A673 (cell line): ENCODE measurements around the gene PALD1. TPM values are rescaled to one million over a fixed set of nuclear protein-coding genes. Genes with fewer than 3 reads are reported as not detected.

ENCODE experiments used
- BruUV-seq: library from RNA; stranded (reverse); fragments of 400-500 nt; replicated peaks from 2 replicates; lab custom pipeline; 2021; lab: Mats Ljungman, UMichigan
- CTCF ChIA-PET: fragments of 300-600 bp; sonication (Branson Sonifier 250); formaldehyde crosslinking; loops from one replicate; lab custom pipeline; 2022; ENCODE audit warnings: antibody characterized with exemption; lab: Charles Lee
- POLR2A ChIA-PET: fragments of 300-600 bp; sonication (Branson Sonifier 250); formaldehyde crosslinking; loops from one replicate; lab custom pipeline; 2022; ENCODE audit warnings: antibody characterized with exemption; ENCODE audit not compliant: low non-redundant PET; lab: Charles Lee
- DNase-seq: peaks from one replicate; pipeline ENCODE4 v3.0.0-alpha.2; 2015; ENCODE audit warnings: low spot score
- H3K27ac ChIP-seq: fragments of 200-600 bp; sonication (generic); 2 replicates; pipeline ENCODE4 v1.5.1; 2016; ENCODE audit warnings: mixed run types, low read depth, mild to moderate bottlenecking, mixed read lengths, antibody characterized with exemption, low read length; ENCODE audit not compliant: poor library complexity, severe bottlenecking
- H3K27me3 ChIP-seq: fragments of 200-600 bp; sonication (generic); replicated peaks from 2 replicates; pipeline ENCODE4 v1.6.1; 2017; ENCODE audit warnings: mixed run types, low read depth, mild to moderate bottlenecking, mixed read lengths, antibody characterized with exemption, low read length; ENCODE audit not compliant: insufficient read depth, poor library complexity
- H3K36me3 ChIP-seq: fragments of 200-600 bp; sonication (generic); 2 replicates; pipeline ENCODE4 v1.6.1; 2016; ENCODE audit warnings: mixed run types, mild to moderate bottlenecking, mixed read lengths, antibody characterized with exemption, low read length; ENCODE audit not compliant: insufficient read depth, poor library complexity, severe bottlenecking
- H3K4me1 ChIP-seq: fragments of 200-600 bp; sonication (generic); 2 replicates; pipeline ENCODE4 v1.6.1; 2017; ENCODE audit warnings: mixed run types, mild to moderate bottlenecking, mixed read lengths, antibody characterized with exemption, low read length; ENCODE audit not compliant: insufficient read depth, poor library complexity, severe bottlenecking
- H3K4me3 ChIP-seq: fragments of 200-600 bp; sonication (generic); 2 replicates; pipeline ENCODE4 v1.5.1; 2016; ENCODE audit warnings: low read depth, mixed run types, mild to moderate bottlenecking, mixed read lengths, low read length; ENCODE audit not compliant: poor library complexity, severe bottlenecking
- H3K9me3 ChIP-seq: fragments of 200-600 bp; sonication (generic); 2 replicates; pipeline ENCODE4 v1.6.1; 2016; ENCODE audit warnings: mixed run types, low read depth, mild to moderate bottlenecking, mixed read lengths, antibody characterized with exemption, low read length; ENCODE audit not compliant: poor library complexity, severe bottlenecking
- CTCF ChIP-seq: fragments of 300-800, 200-600 bp; sonication (generic); conservative IDR thresholded peaks from 2 replicates; pipeline ENCODE4 v1.5.1; 2017; ENCODE audit warnings: low read depth, mild to moderate bottlenecking, antibody characterized with exemption, low read length, moderate library complexity, mixed read lengths
- EZH2 ChIP-seq: fragments of 200-600 bp; sonication (generic); IDR thresholded peaks from 2 replicates; pipeline ENCODE4 v1.6.1; 2017; ENCODE audit warnings: borderline replicate concordance, low read depth, mild to moderate bottlenecking, mixed read lengths, antibody characterized with exemption, low read length; ENCODE audit not compliant: poor library complexity, severe bottlenecking
- intact Hi-C: fragments of 100-400 bp; cut with micrococcal nuclease; formaldehyde crosslinking; loops from one replicate; pipeline ENCODE4 v1.10.0; 2022; ENCODE audit not compliant: unreplicated experiment
- total RNA-seq: library from RNA; stranded (reverse); gene quantifications from 2 replicates; pipeline ENCODE4 v1.2.3, GENCODE V29; 2021

The PALD1 gene
- total RNA-seq, 1 experiment from 2014 or later = 9.0 TPM

- DNase-seq = no peak
- ChIA-PET CTCF (interaction anchor here (0.6 kb wide), 1 partner anchor 671 kb away, joined by 4 read pairs; no protein-coding TSS in a partner anchor), POLR2A (interaction anchor here (0.6 kb wide), 1 partner anchor 118 kb away, joined by 4 read pairs; no protein-coding TSS in a partner anchor)
- H3K4me3 ChIP-seq = no peak overlapping the region
- no TSS peak for BruUV-seq
- H3K27ac ChIP-seq = no peak overlapping the region
- intact Hi-C loops = no loop called here
- TF ChIP-seq EZH2 (no peak), CTCF (no peak)
- H3K4me1 ChIP-seq = peaks cover 21% of the 10 kb centered on the region
- no peaks in the 10 kb centered on the region for H3K36me3 ChIP-seq
- H3K9me3 ChIP-seq = no peaks in the 10 kb centered on the region
- H3K27me3 ChIP-seq = no peaks in the 10 kb centered on the region
Measured at GRCh38 chr10:70560511-70560941, 82.0 kb downstream of the PALD1 start.

- TF ChIP-seq CTCF (no peak), EZH2 (no peak)
- no peaks in the 10 kb centered on the region for H3K27me3 ChIP-seq
- ChIA-PET CTCF (no interaction called here), POLR2A (interaction anchor here (0.6 kb wide), 1 partner anchor 117 kb away, joined by 4 read pairs; no protein-coding TSS in a partner anchor)
- H3K4me3 ChIP-seq = no peak overlapping the region
- intact Hi-C loops = no loop called here
- peak; percentile 64 for DNase-seq
- H3K27ac ChIP-seq = no peak overlapping the region
- no peaks in the 10 kb centered on the region for H3K36me3 ChIP-seq
- no peaks in the 10 kb centered on the region for H3K9me3 ChIP-seq
- H3K4me1 ChIP-seq = peaks cover 21% of the 10 kb centered on the region
- no TSS peak for BruUV-seq
Measured at GRCh38 chr10:70561070-70561469, 82.5 kb downstream of the PALD1 start.

GRCh38 chr10:70561558-70561957, 83.0 kb downstream of the PALD1 start:
- intact Hi-C loops = no loop called here
- Histone ChIP-seq H3K4me1 (peaks cover 21% of the 10 kb centered on the region), H3K36me3 (no peaks in the 10 kb centered on the region), H3K4me3 (no peak overlapping the region), H3K9me3 (no peaks in the 10 kb centered on the region), H3K27ac (no peak overlapping the region), H3K27me3 (no peaks in the 10 kb centered on the region)
- POLR2A ChIA-PET = no interaction called here
- no TSS peak for BruUV-seq
- DNase-seq = no peak
- TF ChIP-seq EZH2 (no peak), CTCF (no peak)
- CTCF ChIA-PET = interaction anchor here (0.5 kb wide), 1 partner anchor 520 kb away, joined by 3 read pairs; no protein-coding TSS in a partner anchor
